Skin epidermis (tissue), 12 donors: ENCODE data around the gene PITPNM3.

Experiments
- H3K27ac ChIP-seq, 21 experiments: fragments of 200-600 bp; sonication (generic) in 11 of 21; one replicate each; pipeline ENCODE4 v1.5.0; 2020; ENCODE audit warnings: mild to moderate bottlenecking in 3 of 21, inconsistent platforms in 2 of 21, moderate library complexity in 2 of 21
- H3K4me3 ChIP-seq, 7 experiments: fragments of 200-600 bp; sonication (generic) in 2 of 7; one replicate each; pipeline ENCODE4 v1.5.0; 2020; ENCODE audit warnings: inconsistent platforms in 2 of 7, mild to moderate bottlenecking in 2 of 7, moderate library complexity in 1 of 7

The PITPNM3 gene

DNA sequence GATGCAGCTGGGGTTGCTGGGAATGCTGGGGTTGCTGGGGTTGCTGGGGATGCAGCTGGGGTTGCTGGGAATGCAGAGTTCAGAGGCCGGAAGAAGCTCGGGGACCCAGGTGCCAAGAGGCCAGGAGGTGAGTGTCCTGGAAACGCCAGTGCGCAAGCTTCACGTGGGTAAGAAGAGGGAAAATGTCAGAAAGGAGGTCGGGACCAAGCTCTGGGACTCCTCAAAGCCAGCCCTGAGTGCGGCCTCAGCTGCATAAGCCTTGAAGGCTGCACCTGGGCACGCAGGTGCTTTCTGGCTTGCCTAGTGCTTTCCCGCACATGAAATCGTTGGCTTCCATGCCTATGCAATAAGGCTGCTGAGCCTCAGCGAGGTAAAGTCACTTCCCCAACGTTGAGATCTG is 48.3 kb downstream of the PITPNM3 start:
- H3K4me3 ChIP-seq, result no peak overlapping the region
- H3K27ac ChIP-seq, result peak overlapping the region in 3 of 21 experiments; percentile 32 to 58 (median 38)

GRCh38 chr17:6507535-6507934 is 48.8 kb downstream of the PITPNM3 start:
- H3K4me3 ChIP-seq, result no peak overlapping the region
- H3K27ac ChIP-seq, result peak overlapping the region in 11 of 21 experiments; percentile 43 to 81 (median 67)

DNA sequence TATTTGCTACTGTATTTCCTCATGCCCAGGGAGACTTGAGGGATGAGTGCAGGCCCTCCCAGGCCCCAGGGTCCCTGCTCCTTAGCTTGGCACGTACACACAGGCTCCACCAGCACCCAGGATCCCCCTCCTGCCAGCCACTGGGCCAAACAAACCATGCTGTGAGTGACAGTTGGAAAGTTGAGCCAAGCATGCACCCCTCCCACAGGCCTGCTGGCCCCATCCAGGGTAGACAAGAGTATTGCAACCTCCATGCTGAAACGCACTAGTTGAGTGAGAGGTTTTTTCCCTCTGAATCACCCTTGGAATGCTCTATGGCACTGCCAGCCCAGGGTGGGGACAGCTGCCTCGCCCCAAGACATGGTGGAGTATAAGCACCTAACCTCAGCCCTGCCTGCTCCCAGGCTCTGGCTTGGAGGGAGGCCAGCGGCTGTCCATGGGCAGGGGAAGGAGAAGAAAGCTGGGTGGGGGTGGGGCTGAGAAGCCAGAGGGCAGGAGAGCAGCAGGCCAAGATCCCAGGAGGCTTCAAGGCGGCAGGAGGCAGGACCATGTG is 49.6 kb downstream of the PITPNM3 start:
- Histone ChIP-seq H3K27ac (peak overlapping the region in 15 of 21 experiments; percentile 14 to 81 (median 57)), H3K4me3 (no peak overlapping the region)

GRCh38 chr17:6505425-6506142 is 50.8 kb downstream of the PITPNM3 start:
- no peak overlapping the region for H3K27ac ChIP-seq
- no peak overlapping the region for H3K4me3 ChIP-seq

- H3K27ac ChIP-seq, result no peak overlapping the region
- H3K4me3 ChIP-seq, result no peak overlapping the region
These were observed 52.6 kb downstream of the PITPNM3 start for GRCh38 chr17:6503641-6504195.

- H3K27ac ChIP-seq, result no peak overlapping the region
- H3K4me3 ChIP-seq, result no peak overlapping the region
These were observed 53.4 kb downstream of the PITPNM3 start for GRCh38 chr17:6502871-6503509.

- H3K27ac ChIP-seq, result no peak overlapping the region
These were observed 54.2 kb downstream of the PITPNM3 start for GRCh38 chr17:6502142-6502541.

GRCh38 chr17:6501359-6501758 is 55.0 kb downstream of the PITPNM3 start:
- no peak overlapping the region for H3K27ac ChIP-seq
- no peak overlapping the region for H3K4me3 ChIP-seq

More at GRCh38 chr17:6502142-6502541, 54.2 kb downstream of the PITPNM3 start:
- H3K4me3 ChIP-seq, result no peak overlapping the region

GRCh38 chr17:6498901-6499540 is 57.3 kb downstream of the PITPNM3 start:
- no peak overlapping the region for H3K4me3 ChIP-seq
- no peak overlapping the region for H3K27ac ChIP-seq

- H3K4me3 ChIP-seq, result no peak overlapping the region
- no peak overlapping the region for H3K27ac ChIP-seq
These were observed 58.0 kb downstream of the PITPNM3 start for GRCh38 chr17:6498356-6498755.

DNA sequence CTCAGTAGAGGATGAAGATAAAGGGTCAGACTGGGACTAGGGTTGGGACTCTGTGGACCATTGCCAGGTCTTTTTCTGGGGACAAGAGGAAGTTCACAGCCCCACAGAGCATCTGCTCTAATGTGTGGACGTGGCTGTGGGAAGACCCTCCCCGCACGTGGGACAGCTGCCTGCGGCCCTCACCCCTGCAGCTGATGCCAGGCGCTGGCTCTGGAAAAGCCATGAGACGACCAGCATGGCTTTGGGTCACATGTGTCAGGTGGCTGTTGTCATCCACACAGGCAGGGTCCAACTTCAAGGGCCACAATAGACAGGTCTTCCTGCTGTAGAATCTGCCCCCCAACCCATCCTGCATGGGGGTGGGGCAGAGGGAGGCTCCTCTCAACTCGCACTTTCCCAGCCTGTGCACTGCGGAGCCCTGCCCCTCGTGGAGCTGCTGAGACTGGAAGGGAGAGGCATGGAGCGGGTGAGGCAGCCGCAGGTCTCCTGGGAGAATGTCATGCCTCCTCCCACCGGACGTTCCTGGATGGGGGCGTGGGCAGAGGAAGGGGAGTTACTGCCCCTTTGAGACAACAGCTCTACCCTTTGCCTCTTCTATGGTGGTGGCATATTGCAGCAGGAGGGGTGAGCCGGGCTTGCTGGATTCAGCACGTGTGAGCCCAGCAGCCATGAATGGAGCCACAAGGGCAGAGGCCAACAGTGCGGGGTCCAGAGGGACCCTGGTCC is 58.7 kb downstream of the PITPNM3 start:
- Histone ChIP-seq H3K27ac (no peak overlapping the region), H3K4me3 (no peak overlapping the region)

DNA sequence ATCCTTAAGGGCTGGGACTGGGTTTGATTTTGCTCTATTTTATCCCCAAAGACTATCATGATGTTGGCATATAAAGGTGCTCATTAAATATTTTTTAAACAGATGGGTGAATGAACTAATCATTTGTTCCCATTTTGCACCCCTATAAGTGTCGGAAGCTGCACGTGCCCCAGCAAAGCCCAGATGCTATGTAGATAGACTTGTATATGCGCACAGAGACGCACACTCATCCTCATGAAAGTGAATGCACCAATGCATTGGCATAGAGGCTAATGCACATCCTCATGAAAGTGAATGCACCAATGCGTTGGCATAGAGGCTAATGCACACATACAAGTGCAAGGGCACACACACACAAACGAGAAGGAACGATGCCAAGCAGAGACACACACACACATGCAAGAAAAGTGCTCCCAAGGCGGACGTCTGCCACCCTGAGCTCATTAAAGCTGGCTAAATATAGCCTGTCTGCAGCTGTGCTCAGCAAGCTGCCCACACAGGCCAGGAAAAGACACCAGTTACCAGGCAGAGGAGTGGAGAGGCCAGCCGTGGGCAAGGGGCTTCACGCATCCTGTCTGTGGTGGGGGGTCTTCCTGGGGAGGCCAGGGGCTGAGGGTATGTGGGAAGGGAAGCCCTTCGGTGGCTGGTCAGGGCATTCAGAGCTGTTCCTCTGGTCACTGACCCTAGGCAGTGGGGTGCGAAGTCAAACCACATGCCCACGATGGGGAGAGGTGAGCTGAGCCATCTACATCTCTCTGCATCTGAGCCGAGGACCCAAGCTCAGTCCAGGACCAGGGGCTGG is 59.5 kb downstream of the PITPNM3 start:
- H3K4me3 ChIP-seq, result no peak overlapping the region
- no peak overlapping the region for H3K27ac ChIP-seq

DNA sequence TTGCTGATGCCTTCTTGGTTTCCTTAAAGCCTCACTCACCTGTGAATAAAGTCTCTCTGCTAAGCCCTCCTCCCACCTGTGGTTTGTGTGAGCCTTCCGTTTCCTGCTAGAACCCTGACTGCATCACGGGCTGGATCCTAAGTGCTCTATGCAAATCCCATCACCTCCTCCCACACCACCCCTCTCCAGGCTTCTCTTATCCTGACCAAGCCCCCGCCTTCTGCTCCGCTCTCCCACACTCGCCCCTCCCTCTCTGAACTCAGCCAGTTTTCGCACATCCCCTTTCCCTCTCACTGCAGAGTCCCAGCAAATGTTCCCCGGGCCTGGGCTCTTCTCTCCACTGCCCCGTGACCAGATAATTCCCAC is 60.3 kb downstream of the PITPNM3 start:
- Histone ChIP-seq H3K27ac (no peak overlapping the region), H3K4me3 (no peak overlapping the region)

DNA sequence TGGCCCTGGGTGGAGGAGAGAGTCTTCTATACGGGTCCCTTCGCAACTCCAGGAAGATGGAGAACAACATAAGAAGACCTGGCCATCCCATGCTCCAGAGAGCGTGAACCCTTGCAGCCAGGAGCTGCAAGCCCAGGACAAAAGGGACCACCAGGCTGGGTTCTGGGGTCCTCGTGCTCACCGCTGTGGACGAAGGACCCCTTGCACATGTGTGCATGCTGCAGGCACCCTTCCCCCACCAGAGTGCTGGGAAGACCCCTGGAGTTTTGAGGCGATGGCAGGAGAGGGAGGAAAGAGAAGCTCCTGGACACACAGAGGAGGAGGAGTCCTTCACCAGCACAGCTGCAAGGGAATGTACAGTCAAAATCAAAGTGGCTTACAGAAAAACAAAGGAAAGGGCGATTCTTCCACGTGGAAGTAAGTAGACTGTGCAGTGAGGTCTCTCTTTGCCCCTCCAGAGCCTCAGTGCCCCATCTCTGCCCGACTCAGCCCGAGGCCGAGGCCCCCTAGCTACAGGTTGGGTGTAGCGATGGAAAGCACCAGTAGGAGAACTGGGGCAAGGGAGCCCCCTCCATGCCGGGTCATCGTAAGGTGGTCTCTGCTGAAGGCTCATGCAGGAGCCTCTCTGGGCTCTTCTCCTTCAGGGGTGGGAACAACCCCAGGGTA is 60.8 kb downstream of the PITPNM3 start:
- Histone ChIP-seq H3K27ac (no peak overlapping the region), H3K4me3 (no peak overlapping the region)

GRCh38 chr17:6494239-6494941 is 62.0 kb downstream of the PITPNM3 start:
- H3K27ac ChIP-seq, result no peak overlapping the region
- no peak overlapping the region for H3K4me3 ChIP-seq

- Histone ChIP-seq H3K4me3 (no peak overlapping the region), H3K27ac (no peak overlapping the region)
These were observed 63.3 kb downstream of the PITPNM3 start for GRCh38 chr17:6492892-6493674.

- no peak overlapping the region for H3K4me3 ChIP-seq
- no peak overlapping the region for H3K27ac ChIP-seq
These were observed 65.2 kb downstream of the PITPNM3 start for GRCh38 chr17:6491071-6491700.
